HG02884 (cell line): ENCODE measurements around the gene TMEM127.
A peak's percentile ranks its signal among the peaks of the same experiment; 100 is the strongest.
"Not testable (repeated sequence)": the region's sequence is repeated elsewhere in the genome, so short reads cannot be mapped to it uniquely, and the experiment has no call there.

Source experiments
- ATAC-seq: cut with Tn5 transposase; IDR thresholded peaks from one replicate; pipeline ENCODE4 v1.9.1; 2021; ENCODE audit warnings: mild to moderate bottlenecking, moderate library complexity; ENCODE audit not compliant: unreplicated experiment

TMEM127 gene, protein sequence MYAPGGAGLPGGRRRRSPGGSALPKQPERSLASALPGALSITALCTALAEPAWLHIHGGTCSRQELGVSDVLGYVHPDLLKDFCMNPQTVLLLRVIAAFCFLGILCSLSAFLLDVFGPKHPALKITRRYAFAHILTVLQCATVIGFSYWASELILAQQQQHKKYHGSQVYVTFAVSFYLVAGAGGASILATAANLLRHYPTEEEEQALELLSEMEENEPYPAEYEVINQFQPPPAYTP

DNA sequence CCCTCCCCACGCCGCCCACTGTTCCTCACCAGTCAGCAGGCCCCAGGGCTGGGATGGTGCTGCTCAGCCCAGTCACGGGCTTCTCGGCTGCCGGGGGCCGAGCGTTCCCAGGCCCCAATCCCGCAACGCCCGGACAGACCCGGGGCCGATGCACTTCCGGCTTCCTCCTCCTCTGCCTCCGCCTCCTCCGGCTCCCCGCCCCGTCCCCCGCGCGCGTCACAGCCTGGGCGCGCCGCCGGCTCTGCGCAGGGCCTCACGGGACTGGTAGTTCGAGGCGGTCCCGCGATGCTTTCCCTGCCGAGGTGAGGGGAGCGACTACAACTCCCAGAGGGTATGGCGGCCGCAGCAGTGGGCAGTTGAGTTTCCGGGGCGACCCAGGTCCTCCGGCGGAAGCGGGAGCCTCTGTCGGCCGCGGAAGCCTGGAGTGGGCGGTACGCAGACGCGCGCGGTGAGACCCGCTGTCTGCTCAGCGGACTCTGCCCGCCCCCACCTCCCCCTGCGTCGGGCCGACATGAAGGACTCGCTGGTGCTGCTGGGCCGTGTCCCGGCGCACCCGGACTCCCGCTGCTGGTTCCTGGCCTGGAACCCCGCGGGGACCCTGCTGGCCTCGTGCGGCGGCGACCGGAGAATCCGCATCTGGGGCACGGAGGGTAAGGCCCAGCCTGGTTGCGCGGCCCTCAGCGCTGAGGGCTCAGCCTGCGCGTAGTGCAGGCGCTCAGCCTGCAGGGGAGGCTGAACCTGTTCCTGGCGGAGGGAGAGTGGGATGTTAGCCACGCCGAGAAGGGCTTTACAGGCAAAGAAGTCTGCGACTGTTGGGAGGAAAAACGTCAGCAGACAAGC, at the start of gene TMEM127, which contains the start of gene CIAO1:
Gene TMEM127 (minus strand): TSS at position 158 of the 840 bp plus-strand sequence. CDS start 616 bp downstream, outside the sequence.
Gene CIAO1 (plus strand): TSS at position 386 of the 840 bp plus-strand sequence. CDS start 126 bp downstream, at position 512.
- peak; percentile 92 for ATAC-seq

DNA sequence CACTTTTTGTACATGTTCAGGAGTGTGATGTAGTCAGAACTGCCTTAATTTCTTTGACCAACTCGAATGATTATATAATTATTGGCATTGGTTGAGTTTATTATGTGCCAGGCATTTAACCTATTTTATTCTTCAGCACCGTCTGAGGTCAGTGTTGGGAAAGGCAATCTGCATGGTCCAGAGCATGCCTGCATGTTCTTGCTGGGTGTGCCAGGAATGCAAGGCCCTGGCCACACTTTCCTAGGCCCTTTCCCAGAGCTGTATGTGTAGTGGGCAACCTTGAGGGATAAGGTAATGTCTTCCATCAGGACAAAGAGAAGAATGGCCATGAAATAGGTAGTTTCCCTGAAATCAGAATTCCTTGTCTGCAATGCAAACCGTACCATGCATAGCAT, 49.2 kb upstream of the TMEM127 start:
- no peak for ATAC-seq

DNA sequence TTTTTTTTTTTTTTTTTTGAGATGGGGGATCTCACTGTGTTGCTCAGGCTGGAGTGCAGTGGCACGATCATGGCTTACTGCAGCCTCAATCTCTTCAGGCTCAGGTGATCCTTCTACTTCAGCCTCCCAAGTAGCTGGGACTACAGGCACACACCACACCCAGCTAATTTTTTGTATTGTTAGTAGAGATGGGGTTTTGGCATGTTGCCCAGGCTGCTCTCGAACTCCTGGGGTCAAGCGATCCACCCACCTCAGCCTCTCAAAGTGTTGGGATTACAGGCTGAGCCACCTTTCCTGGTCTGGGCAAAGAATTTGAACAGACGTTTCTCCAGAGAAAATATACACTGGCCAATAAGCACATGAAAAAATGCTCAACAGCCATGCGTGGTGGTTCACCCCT, 42.5 kb upstream of the TMEM127 start:
- ATAC-seq: no peak

GRCh38 chr2:96306370-96306769, 40.6 kb upstream of the TMEM127 start:
- no peak for ATAC-seq

GRCh38 chr2:96305979-96306308, 40.1 kb upstream of the TMEM127 start:
- ATAC-seq: no peak

- ATAC-seq: peak; percentile 88
These were observed 39.5 kb upstream of the TMEM127 start, which contains the start of gene SNRNP200 for GRCh38 chr2:96305091-96305978. SNRNP200 (minus strand) TSS chr2:96305546; CDS start chr2:96305437, 109 bp downstream.

GRCh38 chr2:96304606-96305005, 38.8 kb upstream of the TMEM127 start:
- no peak for ATAC-seq

DNA sequence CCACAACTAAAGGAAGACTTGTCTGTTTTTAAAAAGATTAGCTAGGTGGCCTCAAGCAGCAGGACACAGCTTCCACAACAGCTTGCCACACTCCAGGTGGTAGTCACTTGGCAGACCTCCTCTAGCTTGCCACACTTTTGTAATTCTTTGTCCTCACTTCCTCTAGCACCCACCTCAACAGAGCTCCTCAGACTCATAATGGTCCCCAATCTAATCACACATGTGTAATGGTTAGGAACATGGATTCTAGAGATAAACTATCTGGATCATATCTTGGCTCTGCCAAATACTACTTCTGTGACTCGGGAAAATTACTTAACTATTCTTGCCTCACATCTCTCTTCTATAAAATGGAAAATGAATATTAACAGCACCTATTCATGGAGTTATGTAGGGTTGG, 36.1 kb upstream of the TMEM127 start:
- no peak for ATAC-seq

GRCh38 chr2:96296925-96297324, 31.1 kb upstream of the TMEM127 start:
- no peak for ATAC-seq

DNA sequence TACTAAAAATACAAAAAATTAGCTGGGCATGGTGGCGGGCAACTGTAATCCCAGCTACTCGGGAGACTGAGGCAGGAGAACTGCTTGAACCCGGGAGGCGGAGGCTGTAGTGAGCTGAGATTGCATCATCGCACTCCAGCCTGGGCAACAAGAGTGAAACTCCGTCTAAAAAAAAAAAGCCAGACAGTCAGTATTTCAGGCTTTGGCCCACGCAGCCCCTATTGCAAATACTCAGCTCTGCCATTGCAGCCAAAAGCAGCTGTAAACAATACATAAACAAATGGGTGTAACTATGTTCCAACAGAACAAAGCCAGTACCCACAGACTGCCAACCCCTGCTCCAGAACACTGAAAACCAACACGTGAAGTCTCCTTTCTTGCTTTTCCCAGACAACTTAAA, 28.5 kb upstream of the TMEM127 start:
- not testable (repeated sequence) for ATAC-seq

- no peak for ATAC-seq
These were observed 26.0 kb upstream of the TMEM127 start for GRCh38 chr2:96291751-96292150.

DNA sequence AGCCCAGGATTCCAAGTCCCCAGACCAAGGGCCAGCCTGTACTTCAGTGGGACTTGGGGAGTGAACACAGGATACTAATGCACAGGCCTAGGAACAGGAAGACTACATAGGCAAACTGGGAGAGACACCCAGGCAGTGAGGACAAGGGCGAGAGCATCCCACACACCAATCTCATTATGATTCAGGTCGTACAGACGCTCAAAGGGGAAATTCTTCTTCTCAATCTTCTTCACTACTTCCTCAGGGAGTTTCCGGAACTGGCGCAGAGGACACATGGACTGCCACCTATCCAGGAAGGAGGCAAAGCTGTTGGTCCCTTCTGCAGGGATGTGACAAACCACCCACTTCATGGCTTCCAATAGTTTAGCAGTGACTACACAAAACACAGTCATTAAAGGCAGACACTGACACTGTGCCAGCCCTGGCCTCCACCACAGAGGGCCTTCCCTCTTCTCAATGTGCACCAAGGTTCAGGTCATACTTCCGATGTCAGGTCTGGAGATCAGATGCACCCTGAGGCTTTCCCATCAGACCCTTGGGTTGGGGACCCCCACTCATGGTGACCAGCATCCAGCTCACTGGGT, 21.6 kb upstream of the TMEM127 start:
- no peak for ATAC-seq

GRCh38 chr2:96276787-96277499, 11.1 kb upstream of the TMEM127 start:
- no peak for ATAC-seq

GRCh38 chr2:96274355-96275056, 8.7 kb upstream of the TMEM127 start:
- ATAC-seq: no peak

- ATAC-seq: no peak
These were observed 8.0 kb upstream of the TMEM127 start for GRCh38 chr2:96273763-96274162.

DNA sequence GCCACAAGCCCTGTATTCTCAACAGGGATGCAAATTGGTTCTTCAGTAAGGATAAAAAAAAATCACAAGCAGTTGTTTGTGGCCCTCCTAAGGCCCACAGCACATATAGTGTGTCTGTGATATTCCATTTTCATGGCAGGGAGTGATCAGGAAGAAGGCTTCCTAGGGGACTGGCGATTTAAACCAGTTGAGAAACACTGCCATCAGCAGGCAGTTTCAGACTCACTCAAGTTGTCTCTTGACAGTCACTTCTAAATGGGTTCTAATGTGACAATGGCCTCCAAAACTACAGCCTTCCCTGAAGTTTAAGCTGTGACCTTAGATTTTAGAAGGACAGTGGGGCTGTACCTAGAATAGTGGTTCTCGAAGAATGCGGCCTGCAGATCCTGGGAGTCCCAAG, 6.2 kb upstream of the TMEM127 start:
- ATAC-seq: no peak

GRCh38 chr2:96267159-96267971, 1.6 kb upstream of the TMEM127 start:
- no peak for ATAC-seq

- peak; percentile 10 for ATAC-seq
These were observed 403 bp downstream of the TMEM127 start for GRCh38 chr2:96265349-96265839.
